Common myeloid progenitor, CD34-positive (primary cell): ENCODE results near the gene CIC.
A peak's percentile ranks its signal among the peaks of the same experiment; 100 is the strongest.

ENCODE experiments used
- CTCF ChIA-PET: fragments of 350-600 bp; sonication (Branson Sonifier 250); formaldehyde crosslinking; loops from one replicate; lab custom pipeline; 2021; ENCODE audit warnings: antibody characterized with exemption; lab: Charles Lee
- POLR2A ChIA-PET: fragments of 350-600 bp; sonication (Branson Sonifier 250); formaldehyde crosslinking; loops from one replicate; lab custom pipeline; 2021; ENCODE audit warnings: antibody characterized with exemption; lab: Charles Lee
- DNase-seq, 3 donors: peaks; one replicate each; pipeline versions ENCODE4 v3.0.0 to v3.0.0-alpha.2; 2013
- H3K27ac ChIP-seq, 2 experiments: 1 replicate in 1 of 2; 2 replicates in 1 of 2; pipeline ENCODE4 v1.7.0; 2013; ENCODE audit warnings: inconsistent platforms in 2 of 2, low read length in 2 of 2, mild to moderate bottlenecking in 2 of 2, low read depth in 1 of 2, moderate library complexity in 1 of 2; ENCODE audit not compliant: severe bottlenecking in 2 of 2, insufficient read depth in 1 of 2, poor library complexity in 1 of 2
- H3K27me3 ChIP-seq, 5 experiments: replicated peaks in 2 of 5; 1 replicate in 3 of 5; 2 replicates in 2 of 5; pipeline versions ENCODE4 v1.6.1 to v1.7.0; 2013; ENCODE audit warnings: low read length in 4 of 5, mild to moderate bottlenecking in 2 of 5, moderate library complexity in 2 of 5, inconsistent platforms in 1 of 5; ENCODE audit not compliant: insufficient read depth in 5 of 5, control insufficient read depth in 4 of 5
- H3K36me3 ChIP-seq, 4 experiments: 1 replicate in 2 of 4; 2 replicates in 2 of 4; pipeline versions ENCODE4 v1.6.1 to v1.7.0; 2013; ENCODE audit warnings: low read length in 3 of 4, control low read depth in 1 of 4, mild to moderate bottlenecking in 1 of 4; ENCODE audit not compliant: control insufficient read depth in 4 of 4, insufficient read depth in 4 of 4
- H3K4me1 ChIP-seq, 4 experiments: 1 replicate in 3 of 4; 2 replicates in 1 of 4; pipeline versions ENCODE4 v1.6.1 to v1.7.1; 2013; ENCODE audit warnings: low read length in 3 of 4, mild to moderate bottlenecking in 3 of 4, control low read depth in 1 of 4, inconsistent platforms in 1 of 4, moderate library complexity in 1 of 4; ENCODE audit not compliant: control insufficient read depth in 4 of 4, insufficient read depth in 4 of 4; ENCODE audit errors: control extremely low read depth in 1 of 4
- H3K4me3 ChIP-seq, 7 experiments: 1 replicate in 4 of 7; 2 replicates in 3 of 7; pipeline versions ENCODE4 v1.5.1 to v1.7.0; 2013; ENCODE audit warnings: mild to moderate bottlenecking in 7 of 7, low read length in 6 of 7, moderate library complexity in 6 of 7, inconsistent platforms in 2 of 7, low read depth in 2 of 7, control low read depth in 1 of 7; ENCODE audit not compliant: insufficient read depth in 4 of 7, control insufficient read depth in 1 of 7; ENCODE audit errors: extremely low read depth in 1 of 7
- H3K9me3 ChIP-seq, 5 experiments: 1 replicate in 4 of 5; 2 replicates in 1 of 5; pipeline versions ENCODE4 v1.6.1 to v1.7.1; 2013; ENCODE audit warnings: low read length in 4 of 5, mild to moderate bottlenecking in 2 of 5, inconsistent platforms in 1 of 5, low read depth in 1 of 5, moderate library complexity in 1 of 5; ENCODE audit not compliant: control insufficient read depth in 4 of 5, insufficient read depth in 2 of 5; ENCODE audit errors: control extremely low read depth in 1 of 5
- WGBS: methylation state at CpG from one replicate; pipeline ENCODE4 v1.1.5; 2013; ENCODE audit not compliant: insufficient coverage; 5-methylcytosine and 5-hydroxymethylcytosine counted together

Gene CIC

GRCh38 chr19:42275517-42275916 lies 6.5 kb downstream of the CIC start:
- no peak overlapping the region for H3K4me3 ChIP-seq
- 100% methylated on average over 1 of the region's 3 CpGs for WGBS
- ChIA-PET POLR2A (no interaction called here), CTCF (no interaction called here)
- no peak for DNase-seq
- H3K4me1 ChIP-seq: peaks cover 0 to 65% (median 51%) of the 10 kb centered on the region in 4 experiments
- no peak overlapping the region for H3K27ac ChIP-seq
- H3K9me3 ChIP-seq: no peaks in the 10 kb centered on the region
- H3K36me3 ChIP-seq: peaks cover 0 to 50% (median 25%) of the 10 kb centered on the region in 4 experiments
- H3K27me3 ChIP-seq: no peaks in the 10 kb centered on the region

GRCh38 chr19:42276284-42276683 lies 7.2 kb downstream of the CIC start:
- Histone ChIP-seq H3K36me3 (peaks cover 0 to 50% (median 25%) of the 10 kb centered on the region in 4 experiments), H3K27me3 (no peaks in the 10 kb centered on the region), H3K27ac (no peak overlapping the region), H3K4me3 (no peak overlapping the region), H3K4me1 (peaks cover 0 to 60% (median 48%) of the 10 kb centered on the region in 4 experiments), H3K9me3 (no peaks in the 10 kb centered on the region)
- POLR2A ChIA-PET: no interaction called here
- CTCF ChIA-PET: interaction anchor here (7.5 kb wide), 1 partner anchor 29 kb away, joined by 159 read pairs; the partner anchor contains the start of gene GSK3A
- no peak for DNase-seq
- 33% methylated on average over 1 of the region's 3 CpGs for WGBS

- 100% methylated on average over 4 of the region's 4 CpGs for WGBS
- no peak for DNase-seq
- ChIA-PET POLR2A (no interaction called here), CTCF (interaction anchor here (0.6 to 7.5 kb wide), 3 partner anchors 30 to 315 kb away, joined by 3 to 159 read pairs (median 29); partner anchors contain the start of gene GSK3A)
- Histone ChIP-seq H3K9me3 (no peaks in the 10 kb centered on the region), H3K4me1 (peaks cover 0 to 60% (median 48%) of the 10 kb centered on the region in 4 experiments), H3K4me3 (no peak overlapping the region), H3K27ac (no peak overlapping the region), H3K27me3 (no peaks in the 10 kb centered on the region), H3K36me3 (peaks cover 0 to 46% (median 25%) of the 10 kb centered on the region in 4 experiments)
These were observed 7.8 kb downstream of the CIC start for GRCh38 chr19:42276821-42277220.

- POLR2A ChIA-PET: no interaction called here
- WGBS: 53% methylated on average over 9 of the region's 10 CpGs
- peaks cover 0 to 35% (median 18%) of the 10 kb centered on the region in 4 experiments for H3K36me3 ChIP-seq
- H3K4me3 ChIP-seq: peak overlapping the region in 2 of 7 experiments; percentile 26 to 33
- peaks cover 3 to 67% (median 56%) of the 10 kb centered on the region in 4 experiments for H3K4me1 ChIP-seq
- no peaks in the 10 kb centered on the region for H3K9me3 ChIP-seq
- H3K27ac ChIP-seq: peak overlapping the region; percentile 25 to 79
- DNase-seq: no peak
- H3K27me3 ChIP-seq: no peaks in the 10 kb centered on the region
- CTCF ChIA-PET: interaction anchor here (1.3 to 7.5 kb wide), 6 partner anchors 7 to 169 kb away, joined by 7 to 159 read pairs (median 14); partner anchors contain the start of genes GSK3A and ZNF526
These were observed 8.9 kb downstream of the CIC start for GRCh38 chr19:42277821-42278451.

- Histone ChIP-seq H3K4me1 (peaks cover 3 to 73% (median 63%) of the 10 kb centered on the region in 4 experiments), H3K36me3 (peaks cover 0 to 28% (median 15%) of the 10 kb centered on the region in 4 experiments), H3K9me3 (no peaks in the 10 kb centered on the region), H3K4me3 (peak overlapping the region in 1 of 7 experiments; percentile 26), H3K27me3 (no peaks in the 10 kb centered on the region), H3K27ac (peak overlapping the region; percentile 25 to 79)
- DNase-seq: no peak
- POLR2A ChIA-PET: interaction anchor here (1.4 to 2.5 kb wide), 3 partner anchors 8 to 27 kb away, joined by 4 to 10 read pairs (median 8); partner anchors contain the start of gene CIC
- CTCF ChIA-PET: interaction anchor here (0.7 to 7.5 kb wide), 13 partner anchors 8 to 169 kb away, joined by 3 to 159 read pairs (median 7); partner anchors contain the start of genes CIC, ERF, GSK3A and POU2F2
- whole genome bisulfite sequencing: 19% methylated on average over 1 of the region's 5 CpGs
These were observed 9.6 kb downstream of the CIC start for GRCh38 chr19:42278452-42279154.

GRCh38 chr19:42279155-42279901 lies 10.3 kb downstream of the CIC start:
- H3K27ac ChIP-seq: peak overlapping the region; percentile 25 to 79
- H3K4me1 ChIP-seq: peaks cover 3 to 73% (median 63%) of the 10 kb centered on the region in 4 experiments
- CTCF ChIA-PET: interaction anchor here (0.7 to 7.5 kb wide), 17 partner anchors 9 to 170 kb away, joined by 3 to 159 read pairs (median 6); partner anchors contain the start of genes CIC, ERF, GSK3A and POU2F2
- POLR2A ChIA-PET: interaction anchor here (0.7 to 3.1 kb wide), 7 partner anchors 8 to 36 kb away, joined by 3 to 21 read pairs (median 4); partner anchors contain the start of genes CIC and GSK3A
- no peaks in the 10 kb centered on the region for H3K9me3 ChIP-seq
- DNase-seq: no peak
- WGBS: 11% methylated on average over 6 of the region's 6 CpGs
- no peaks in the 10 kb centered on the region for H3K27me3 ChIP-seq
- H3K4me3 ChIP-seq: peak overlapping the region; percentile 61 to 91 (median 76)
- peaks cover 0 to 21% (median 10%) of the 10 kb centered on the region in 4 experiments for H3K36me3 ChIP-seq
